HepG2 (cell line): ENCODE measurements around the gene IFI35. TPM values are rescaled to one million over a fixed set of nuclear protein-coding genes. Genes with fewer than 3 reads are reported as not detected.
A peak's percentile ranks its signal among the peaks of the same experiment; 100 is the strongest.

Experiments used
- ASH2L ChIP-seq: fragments of 300-600, 200-600 bp; sonication (generic); IDR thresholded peaks from 2 replicates; pipeline ENCODE4 v1.7.0; 2017; ENCODE audit warnings: low read depth, mild to moderate bottlenecking, moderate library complexity, mixed read lengths, low read length; ENCODE audit not compliant: insufficient read length
- ELF1 ChIP-seq: sonication (generic); formaldehyde crosslinking; IDR thresholded peaks from 2 replicates; pipeline ENCODE4 v1.4.0; 2020; ENCODE audit warnings: missing genetic modification reagents
- NCOA2 ChIP-seq: sonication (generic); formaldehyde crosslinking; IDR thresholded peaks from 2 replicates; pipeline ENCODE4 v1.8.0; 2022; ENCODE audit warnings: inconsistent platforms
- NRL ChIP-seq: sonication (generic); formaldehyde crosslinking; IDR thresholded peaks from 2 replicates; pipeline ENCODE4 v1.5.0; 2020; ENCODE audit warnings: missing genetic modification reagents, mild to moderate bottlenecking, moderate library complexity, borderline replicate concordance
- RAD21 ChIP-seq: fragments of 450-650 bp; formaldehyde crosslinking; IDR thresholded peaks from 2 replicates; pipeline ENCODE4 v1.5.0; 2020; ENCODE audit warnings: mild to moderate bottlenecking
- XRCC5 ChIP-seq: fragments of 200-400 bp; formaldehyde crosslinking; optimal IDR thresholded peaks from 2 replicates; pipeline ENCODE3; 2017; ENCODE audit warnings: mild to moderate bottlenecking, low read length
- ZNF121 ChIP-seq: sonication (generic); formaldehyde crosslinking; IDR thresholded peaks from 2 replicates; pipeline ENCODE4 v1.5.0; 2020; ENCODE audit warnings: mild to moderate bottlenecking, missing genetic modification reagents
- ZNF124 ChIP-seq: sonication (generic); formaldehyde crosslinking; IDR thresholded peaks from 2 replicates; pipeline ENCODE4 v1.4.0; 2020; ENCODE audit warnings: missing genetic modification reagents
- ZNF280D ChIP-seq: sonication (generic); formaldehyde crosslinking; IDR thresholded peaks from 2 replicates; pipeline ENCODE4 v1.5.1; 2020; ENCODE audit warnings: mild to moderate bottlenecking, missing genetic modification reagents
- ZNF501 ChIP-seq: sonication (generic); formaldehyde crosslinking; IDR thresholded peaks from 2 replicates; pipeline ENCODE4 v1.5.1; 2020; ENCODE audit warnings: mild to moderate bottlenecking, moderate library complexity, missing genetic modification reagents
- ZNF740 ChIP-seq: sonication (generic); formaldehyde crosslinking; IDR thresholded peaks from 2 replicates; pipeline ENCODE4 v1.4.0; 2020; ENCODE audit warnings: missing genetic modification reagents
- ZNF816 ChIP-seq: sonication (generic); formaldehyde crosslinking; IDR thresholded peaks from 2 replicates; pipeline ENCODE4 v1.8.0; 2022; ENCODE audit warnings: missing genetic modification reagents, mild to moderate bottlenecking, borderline replicate concordance
- polyA plus RNA-seq, 8 experiments: library from polyadenylated mRNA; depleted of rRNA in 3 of 8; stranded (reverse) in 7 of 8; unstranded in 1 of 8; fragments of >200 nt; fragmentation: Illumina TruSeq in 4 of 8; extraction: Trizol in 4 of 8; gene quantifications; 2 replicates each; pipeline versions ENCODE4 v1.2.1 to v1.2.3, GENCODE V29; 2011 to 2016; ENCODE audit warnings: low read depth in 4 of 8, missing spikeins in 1 of 8, mixed read lengths in 1 of 8; ENCODE audit not compliant: insufficient read depth in 1 of 8
- total RNA-seq, 5 experiments: library from RNA; depleted of rRNA; stranded (reverse); fragments of >200 nt; fragmentation: Illumina TruSeq; extraction: Trizol; gene quantifications; 2 replicates each; pipeline ENCODE4 v1.2.3, GENCODE V29; 2016; ENCODE audit warnings: low read depth in 1 of 5
- TF ChIP-seq, protein P1 (sequence below): sonication (generic); formaldehyde crosslinking; IDR thresholded peaks from 2 replicates; pipeline ENCODE4 v1.5.0; 2020; ENCODE audit warnings: missing genetic modification reagents, mild to moderate bottlenecking, borderline replicate concordance
- TF ChIP-seq, protein P2 (sequence below), 2 experiments: fragments of 450-650 bp in 1 of 2; sonication (generic) in 1 of 2; formaldehyde crosslinking in 1 of 2; IDR thresholded peaks; 2 replicates each; pipeline versions ENCODE4 v1.6.1 to v1.8.0; 2016 to 2022; ENCODE audit warnings: antibody characterized with exemption in 1 of 2, mild to moderate bottlenecking in 1 of 2, missing genetic modification reagents in 1 of 2

IFI35 gene
- total and polyA plus RNA-seq, 2 of the 13 experiments (the other 11 are each of a cell fraction or from before 2014, with no cell fraction given) = 28.9 to 38.1 TPM

DNA sequence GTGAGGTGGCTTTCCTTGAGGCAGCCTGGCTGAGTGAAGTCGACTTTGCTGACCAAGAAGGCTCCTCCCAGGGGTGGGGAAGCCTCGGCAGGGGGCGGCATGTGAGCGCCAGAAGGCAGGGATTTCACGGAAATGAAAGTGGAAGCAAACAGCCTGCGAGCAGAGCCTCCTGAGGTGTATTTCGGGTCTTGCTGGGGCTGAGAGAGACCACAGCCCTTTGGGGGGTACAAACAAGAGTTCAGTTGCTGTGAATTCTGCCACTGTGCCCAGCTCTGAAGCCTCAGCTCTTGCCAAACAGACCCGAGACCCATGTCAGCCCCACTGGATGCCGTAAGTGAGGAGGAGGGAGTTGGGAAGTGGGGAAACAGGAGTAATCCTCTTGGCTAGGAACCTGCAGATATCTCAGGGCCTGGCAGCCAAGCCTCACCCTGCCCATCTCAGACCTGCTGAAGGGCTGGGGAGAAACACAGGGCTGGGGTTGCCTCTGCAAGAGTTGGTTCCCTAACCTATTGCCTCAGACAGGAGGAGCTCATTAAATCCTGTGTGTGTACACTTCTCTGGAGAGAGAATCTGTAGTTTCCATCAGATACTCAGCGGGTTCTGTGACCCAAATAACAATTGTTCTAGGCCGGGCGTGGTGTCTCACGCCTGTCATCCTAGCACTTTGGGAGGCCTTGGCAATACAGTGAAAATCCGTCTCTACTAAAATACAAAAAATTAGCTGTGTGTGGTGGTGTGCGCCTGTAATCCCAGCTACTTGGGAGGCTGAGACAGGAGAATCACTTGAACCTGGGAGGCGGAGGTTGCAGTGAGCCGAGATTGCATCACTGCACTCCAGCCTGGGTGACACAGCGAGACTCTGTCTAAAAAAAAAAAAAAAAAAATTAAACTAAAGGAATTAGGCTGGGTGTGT lies at the start of gene IFI35 (continued):
- TF ChIP-seq ZNF740 (CRISPR knock-in tag) = peak; percentile 86
- peak; percentile 85 for TF ChIP-seq NRL
- TF ChIP-seq ZNF121 (CRISPR knock-in tag) = no peak
- no peak for TF ChIP-seq ZNF124
- TF ChIP-seq ZNF280D (CRISPR knock-in tag) = peak; percentile 64; the same call in 1 of the 2 replicates
- peak; percentile 91 for TF ChIP-seq XRCC5
- peak; percentile 69 for TF ChIP-seq ZNF501 (CRISPR knock-in tag)
- 0 out of 2 replicates have a peak, but pooled peaks have one; percentile 21 for TF ChIP-seq NCOA2
- TF ChIP-seq, protein P1, sequence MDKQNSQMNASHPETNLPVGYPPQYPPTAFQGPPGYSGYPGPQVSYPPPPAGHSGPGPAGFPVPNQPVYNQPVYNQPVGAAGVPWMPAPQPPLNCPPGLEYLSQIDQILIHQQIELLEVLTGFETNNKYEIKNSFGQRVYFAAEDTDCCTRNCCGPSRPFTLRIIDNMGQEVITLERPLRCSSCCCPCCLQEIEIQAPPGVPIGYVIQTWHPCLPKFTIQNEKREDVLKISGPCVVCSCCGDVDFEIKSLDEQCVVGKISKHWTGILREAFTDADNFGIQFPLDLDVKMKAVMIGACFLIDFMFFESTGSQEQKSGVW = no peak
- TF ChIP-seq ZNF816 = peak; percentile 76; the same call in 1 of the 2 replicates
- TF ChIP-seq ELF1 = peak; percentile 77
- peak; percentile 93 for TF ChIP-seq ASH2L
- peak; percentile 88 for TF ChIP-seq RAD21 (CRISPR knock-in tag)
- TF ChIP-seq, protein P2, sequence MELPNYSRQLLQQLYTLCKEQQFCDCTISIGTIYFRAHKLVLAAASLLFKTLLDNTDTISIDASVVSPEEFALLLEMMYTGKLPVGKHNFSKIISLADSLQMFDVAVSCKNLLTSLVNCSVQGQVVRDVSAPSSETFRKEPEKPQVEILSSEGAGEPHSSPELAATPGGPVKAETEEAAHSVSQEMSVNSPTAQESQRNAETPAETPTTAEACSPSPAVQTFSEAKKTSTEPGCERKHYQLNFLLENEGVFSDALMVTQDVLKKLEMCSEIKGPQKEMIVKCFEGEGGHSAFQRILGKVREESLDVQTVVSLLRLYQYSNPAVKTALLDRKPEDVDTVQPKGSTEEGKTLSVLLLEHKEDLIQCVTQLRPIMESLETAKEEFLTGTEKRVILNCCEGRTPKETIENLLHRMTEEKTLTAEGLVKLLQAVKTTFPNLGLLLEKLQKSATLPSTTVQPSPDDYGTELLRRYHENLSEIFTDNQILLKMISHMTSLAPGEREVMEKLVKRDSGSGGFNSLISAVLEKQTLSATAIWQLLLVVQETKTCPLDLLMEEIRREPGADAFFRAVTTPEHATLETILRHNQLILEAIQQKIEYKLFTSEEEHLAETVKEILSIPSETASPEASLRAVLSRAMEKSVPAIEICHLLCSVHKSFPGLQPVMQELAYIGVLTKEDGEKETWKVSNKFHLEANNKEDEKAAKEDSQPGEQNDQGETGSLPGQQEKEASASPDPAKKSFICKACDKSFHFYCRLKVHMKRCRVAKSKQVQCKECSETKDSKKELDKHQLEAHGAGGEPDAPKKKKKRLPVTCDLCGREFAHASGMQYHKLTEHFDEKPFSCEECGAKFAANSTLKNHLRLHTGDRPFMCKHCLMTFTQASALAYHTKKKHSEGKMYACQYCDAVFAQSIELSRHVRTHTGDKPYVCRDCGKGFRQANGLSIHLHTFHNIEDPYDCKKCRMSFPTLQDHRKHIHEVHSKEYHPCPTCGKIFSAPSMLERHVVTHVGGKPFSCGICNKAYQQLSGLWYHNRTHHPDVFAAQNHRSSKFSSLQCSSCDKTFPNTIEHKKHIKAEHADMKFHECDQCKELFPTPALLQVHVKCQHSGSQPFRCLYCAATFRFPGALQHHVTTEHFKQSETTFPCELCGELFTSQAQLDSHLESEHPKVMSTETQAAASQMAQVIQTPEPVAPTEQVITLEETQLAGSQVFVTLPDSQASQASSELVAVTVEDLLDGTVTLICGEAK (IDR thresholded peaks at IDR 0.05) = no peak
- TF ChIP-seq, protein P2 (CRISPR knock-in tag; IDR thresholded peaks at IDR 0.05) = peak; percentile 61; the same call in 1 of the 2 replicates
